Measurements from ENCODE around the gene REG4. TPM values are rescaled to one million over a fixed set of nuclear protein-coding genes. Genes with fewer than 3 reads are reported as not detected.

Gene REG4
- total and polyA plus RNA-seq, 10 of the 15 experiments (the other 5 are each of a cell fraction or from before 2014, with no cell fraction given) = not detected

DNA sequence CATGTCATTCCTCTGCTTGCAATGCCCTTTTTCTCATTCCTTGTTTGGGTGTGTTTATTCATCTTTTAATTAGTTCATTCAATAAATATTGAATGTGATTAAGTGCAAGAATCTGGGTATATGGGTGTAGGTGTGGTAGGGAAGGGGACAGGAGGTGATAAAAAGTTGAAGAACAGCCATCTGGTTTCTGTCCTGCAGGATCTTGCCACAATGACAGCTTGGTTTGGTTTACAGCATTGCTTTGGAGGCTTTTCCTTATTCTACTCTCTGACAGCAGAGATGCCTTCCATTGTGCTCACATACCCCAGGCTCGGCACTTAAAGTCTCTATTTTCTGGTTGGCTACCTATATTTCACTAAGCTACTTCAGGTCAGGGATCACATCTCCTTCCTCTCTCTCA, 3.0 kb upstream of the REG4 start:
- WGBS (ENCODE audit: insufficient coverage, insufficient replicate concordance, low lambda C conversion rate, missing lambda C conversion rate) = 38% methylated on average over 1 of the region's 1 CpG
- Histone ChIP-seq H3K79me2 (ENCODE audit: control insufficient read depth, insufficient read depth, low read length) (no peaks in the 10 kb centered on the region), H3K27me3 (replicated peaks in 1 of 2; ENCODE audit: control insufficient read depth in 2 of 2, insufficient read depth in 2 of 2, low read length in 1 of 2) (no peaks in the 10 kb centered on the region; a peak in 1 of 4 replicates), H3K4me3 (no peak overlapping the region), H3K9ac (ENCODE audit: control insufficient read depth, insufficient read depth, low read length) (no peak overlapping the region), H4K20me1 (ENCODE audit: control insufficient read depth, insufficient read depth) (no peaks in the 10 kb centered on the region), H3K27ac (ENCODE audit: control insufficient read depth, insufficient read depth) (no peak overlapping the region), H3K36me3 (ENCODE audit: control insufficient read depth in 2 of 2, insufficient read depth in 2 of 2, low read length in 1 of 2) (no peaks in the 10 kb centered on the region), H3K4me2 (ENCODE audit: control insufficient read depth, insufficient read depth) (no peak overlapping the region), H3K4me1 (ENCODE audit: control insufficient read depth, insufficient read depth, low read length) (no peaks in the 10 kb centered on the region), H3K9me3 (replicated peaks; ENCODE audit: control insufficient read depth, insufficient read depth, low read length) (no peaks in the 10 kb centered on the region), H2AFZ (ENCODE audit: control insufficient read depth, low read depth, low read length) (no peak overlapping the region)
- in situ Hi-C loops (cut with MboI) = no loop called here
- CTCF ChIA-PET = no interaction called here
- SMC1A ChIA-PET (ENCODE audit: uncharacterized antibody, unreplicated experiment) = interaction anchor here (0.9 kb wide), 1 partner anchor 144 kb away, joined by 3 read pairs; no protein-coding TSS in a partner anchor
- ATAC-seq (no peak), DNase-seq (ENCODE audit: low read depth, low spot score) (no peak), FAIRE-seq (no peak)
- intact Hi-C loops (cut with micrococcal nuclease; ENCODE audit: unreplicated experiment) = no loop called here
- BruUV-seq (replicated peaks) = no TSS peak
- RAD21 ChIA-PET (ENCODE audit: unreplicated experiment) = no interaction called here
- no peak for TF ChIP-seq RCOR1 (conservative IDR thresholded peaks at IDR 0.05; ENCODE audit: low read depth, low read length)
- TF ChIP-seq BCL11A (IDR thresholded peaks at IDR 0.05; ENCODE audit: low read depth, low read length) = no peak
- TF ChIP-seq, protein P1, sequence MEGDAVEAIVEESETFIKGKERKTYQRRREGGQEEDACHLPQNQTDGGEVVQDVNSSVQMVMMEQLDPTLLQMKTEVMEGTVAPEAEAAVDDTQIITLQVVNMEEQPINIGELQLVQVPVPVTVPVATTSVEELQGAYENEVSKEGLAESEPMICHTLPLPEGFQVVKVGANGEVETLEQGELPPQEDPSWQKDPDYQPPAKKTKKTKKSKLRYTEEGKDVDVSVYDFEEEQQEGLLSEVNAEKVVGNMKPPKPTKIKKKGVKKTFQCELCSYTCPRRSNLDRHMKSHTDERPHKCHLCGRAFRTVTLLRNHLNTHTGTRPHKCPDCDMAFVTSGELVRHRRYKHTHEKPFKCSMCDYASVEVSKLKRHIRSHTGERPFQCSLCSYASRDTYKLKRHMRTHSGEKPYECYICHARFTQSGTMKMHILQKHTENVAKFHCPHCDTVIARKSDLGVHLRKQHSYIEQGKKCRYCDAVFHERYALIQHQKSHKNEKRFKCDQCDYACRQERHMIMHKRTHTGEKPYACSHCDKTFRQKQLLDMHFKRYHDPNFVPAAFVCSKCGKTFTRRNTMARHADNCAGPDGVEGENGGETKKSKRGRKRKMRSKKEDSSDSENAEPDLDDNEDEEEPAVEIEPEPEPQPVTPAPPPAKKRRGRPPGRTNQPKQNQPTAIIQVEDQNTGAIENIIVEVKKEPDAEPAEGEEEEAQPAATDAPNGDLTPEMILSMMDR (IDR thresholded peaks at IDR 0.05 in 2 of 3, conservative IDR thresholded peaks at IDR 0.05 in 1 of 3; ENCODE audit: control insufficient read depth in 2 of 3, extremely low read depth in 1 of 3, insufficient read depth in 1 of 3, low read depth in 3 of 3, low read length in 3 of 3) = no peak
- TF ChIP-seq, protein P2, sequence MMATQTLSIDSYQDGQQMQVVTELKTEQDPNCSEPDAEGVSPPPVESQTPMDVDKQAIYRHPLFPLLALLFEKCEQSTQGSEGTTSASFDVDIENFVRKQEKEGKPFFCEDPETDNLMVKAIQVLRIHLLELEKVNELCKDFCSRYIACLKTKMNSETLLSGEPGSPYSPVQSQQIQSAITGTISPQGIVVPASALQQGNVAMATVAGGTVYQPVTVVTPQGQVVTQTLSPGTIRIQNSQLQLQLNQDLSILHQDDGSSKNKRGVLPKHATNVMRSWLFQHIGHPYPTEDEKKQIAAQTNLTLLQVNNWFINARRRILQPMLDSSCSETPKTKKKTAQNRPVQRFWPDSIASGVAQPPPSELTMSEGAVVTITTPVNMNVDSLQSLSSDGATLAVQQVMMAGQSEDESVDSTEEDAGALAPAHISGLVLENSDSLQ (IDR thresholded peaks at IDR 0.05) = no peak
- TF ChIP-seq STAT3 (IDR thresholded peaks at IDR 0.05; ENCODE audit: low read depth, low read length) = no peak
- no peak for TF ChIP-seq ZNF24 (IDR thresholded peaks at IDR 0.05)
- no peak for TF ChIP-seq SRF (IDR thresholded peaks at IDR 0.05; ENCODE audit: low read depth in 2 of 2, low read length in 2 of 2)
- no peak for TF ChIP-seq ZNF217 (IDR thresholded peaks at IDR 0.05)
- no peak for TF ChIP-seq PML (IDR thresholded peaks at IDR 0.05; ENCODE audit: low read length)
- TF ChIP-seq, protein P3, sequence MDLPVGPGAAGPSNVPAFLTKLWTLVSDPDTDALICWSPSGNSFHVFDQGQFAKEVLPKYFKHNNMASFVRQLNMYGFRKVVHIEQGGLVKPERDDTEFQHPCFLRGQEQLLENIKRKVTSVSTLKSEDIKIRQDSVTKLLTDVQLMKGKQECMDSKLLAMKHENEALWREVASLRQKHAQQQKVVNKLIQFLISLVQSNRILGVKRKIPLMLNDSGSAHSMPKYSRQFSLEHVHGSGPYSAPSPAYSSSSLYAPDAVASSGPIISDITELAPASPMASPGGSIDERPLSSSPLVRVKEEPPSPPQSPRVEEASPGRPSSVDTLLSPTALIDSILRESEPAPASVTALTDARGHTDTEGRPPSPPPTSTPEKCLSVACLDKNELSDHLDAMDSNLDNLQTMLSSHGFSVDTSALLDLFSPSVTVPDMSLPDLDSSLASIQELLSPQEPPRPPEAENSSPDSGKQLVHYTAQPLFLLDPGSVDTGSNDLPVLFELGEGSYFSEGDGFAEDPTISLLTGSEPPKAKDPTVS (IDR thresholded peaks at IDR 0.05; ENCODE audit: low read depth, low read length) = no peak
- no peak for TF ChIP-seq ZNF207 (IDR thresholded peaks at IDR 0.05; ENCODE audit: borderline replicate concordance)
- TF ChIP-seq RBBP5 (conservative IDR thresholded peaks at IDR 0.05) = no peak
- no peak for TF ChIP-seq YBX1 (IDR thresholded peaks at IDR 0.05)
- TF ChIP-seq IKZF1 (conservative IDR thresholded peaks at IDR 0.05) = no peak
- TF ChIP-seq NKRF (conservative IDR thresholded peaks at IDR 0.05) = no peak
- TF ChIP-seq BACH1 (IDR thresholded peaks at IDR 0.05; ENCODE audit: borderline replicate concordance) = no peak
- no peak for TF ChIP-seq ATF7 (IDR thresholded peaks at IDR 0.05; ENCODE audit: low read depth)
- POLR2A ChIA-PET = no interaction called here

Data from GM12878 (cell line).